Lower leg skin (tissue), 3 donors: ENCODE measurements around the gene PITPNC1.

Experiments used
- CTCF ChIP-seq, 3 donors: fragments of 450-650 bp; IDR thresholded peaks; one replicate each; pipeline ENCODE4 v1.5.1; 2016; ENCODE audit warnings: antibody characterized with exemption in 3 of 3, mild to moderate bottlenecking in 3 of 3, moderate library complexity in 2 of 3
- POLR2A ChIP-seq, 2 donors: fragments of 450-650 bp; IDR thresholded peaks; one replicate each; pipeline ENCODE4 v1.6.1; 2016 to 2017; ENCODE audit warnings: antibody characterized with exemption in 2 of 2, mild to moderate bottlenecking in 1 of 2, moderate library complexity in 1 of 2

GRCh38 chr17:67422897-67423296, 45.8 kb downstream of the PITPNC1 start:
- TF ChIP-seq CTCF (IDR thresholded peaks at IDR 0.05) (no peak), POLR2A (IDR thresholded peaks at IDR 0.05) (no peak)
